Body of pancreas (tissue), 4 donors: ENCODE data around the gene CORIN.

Source experiments
- CTCF ChIP-seq, 7 experiments: fragments of 450-650 bp in 4 of 7; fragments of 200-600 bp in 3 of 7; sonication (generic) in 3 of 7; IDR thresholded peaks; one replicate each; pipeline ENCODE4 v1.5.1; 2016 to 2019; ENCODE audit warnings: antibody characterized with exemption in 7 of 7
- POLR2A ChIP-seq, 3 donors: fragments of 450-650 bp; IDR thresholded peaks; one replicate each; pipeline ENCODE4 v1.6.1; 2016; ENCODE audit warnings: antibody characterized with exemption in 3 of 3, mild to moderate bottlenecking in 2 of 3

- TF ChIP-seq CTCF (IDR thresholded peaks at IDR 0.05), result no peak
- TF ChIP-seq POLR2A (IDR thresholded peaks at IDR 0.05), result no peak
Measured at GRCh38 chr4:47749060-47749459, 88.8 kb downstream of the CORIN start.
